Subcutaneous adipose tissue (tissue), 4 donors: Measurements from ENCODE around the gene PLA2G4E. TPM values are rescaled to one million over a fixed set of nuclear protein-coding genes. Genes with fewer than 3 reads are reported as not detected.

ENCODE experiments used
- total RNA-seq, 4 donors: library from RNA; depleted of rRNA; stranded (reverse); fragments of >200 nt; gene quantifications; one replicate each; pipeline ENCODE4 v1.1.0, GENCODE V29; 2016
- TF ChIP-seq, protein P1 (sequence below): fragments of 450-650 bp; IDR thresholded peaks from one replicate; pipeline ENCODE4 v1.5.1; 2016; ENCODE audit warnings: low read depth, mild to moderate bottlenecking, control low read depth, antibody characterized with exemption, moderate library complexity

PLA2G4E gene
- total RNA-seq, 4 donors from 2014 or later, result not detected

DNA sequence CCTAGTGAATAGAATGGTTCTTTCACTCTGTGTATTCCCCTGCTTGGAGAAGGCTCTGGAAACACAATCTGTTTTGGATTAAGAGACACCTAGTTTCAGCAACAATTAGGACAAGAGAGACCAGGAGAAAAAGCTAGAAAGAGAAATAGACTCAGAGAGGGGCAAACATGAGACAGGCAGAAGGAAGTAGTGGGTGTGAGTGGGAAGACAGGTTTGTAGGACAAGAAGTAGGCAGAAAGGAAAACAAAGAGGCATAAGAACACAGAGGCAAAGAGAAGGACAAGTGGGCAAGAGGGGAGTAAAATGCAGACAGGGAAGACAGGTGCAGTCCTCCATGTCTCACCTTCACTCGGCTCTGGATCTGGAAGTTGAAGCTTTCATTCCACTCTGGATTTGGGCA lies 13.5 kb downstream of the PLA2G4E start:
- TF ChIP-seq, protein P1, sequence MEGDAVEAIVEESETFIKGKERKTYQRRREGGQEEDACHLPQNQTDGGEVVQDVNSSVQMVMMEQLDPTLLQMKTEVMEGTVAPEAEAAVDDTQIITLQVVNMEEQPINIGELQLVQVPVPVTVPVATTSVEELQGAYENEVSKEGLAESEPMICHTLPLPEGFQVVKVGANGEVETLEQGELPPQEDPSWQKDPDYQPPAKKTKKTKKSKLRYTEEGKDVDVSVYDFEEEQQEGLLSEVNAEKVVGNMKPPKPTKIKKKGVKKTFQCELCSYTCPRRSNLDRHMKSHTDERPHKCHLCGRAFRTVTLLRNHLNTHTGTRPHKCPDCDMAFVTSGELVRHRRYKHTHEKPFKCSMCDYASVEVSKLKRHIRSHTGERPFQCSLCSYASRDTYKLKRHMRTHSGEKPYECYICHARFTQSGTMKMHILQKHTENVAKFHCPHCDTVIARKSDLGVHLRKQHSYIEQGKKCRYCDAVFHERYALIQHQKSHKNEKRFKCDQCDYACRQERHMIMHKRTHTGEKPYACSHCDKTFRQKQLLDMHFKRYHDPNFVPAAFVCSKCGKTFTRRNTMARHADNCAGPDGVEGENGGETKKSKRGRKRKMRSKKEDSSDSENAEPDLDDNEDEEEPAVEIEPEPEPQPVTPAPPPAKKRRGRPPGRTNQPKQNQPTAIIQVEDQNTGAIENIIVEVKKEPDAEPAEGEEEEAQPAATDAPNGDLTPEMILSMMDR, result no peak

DNA sequence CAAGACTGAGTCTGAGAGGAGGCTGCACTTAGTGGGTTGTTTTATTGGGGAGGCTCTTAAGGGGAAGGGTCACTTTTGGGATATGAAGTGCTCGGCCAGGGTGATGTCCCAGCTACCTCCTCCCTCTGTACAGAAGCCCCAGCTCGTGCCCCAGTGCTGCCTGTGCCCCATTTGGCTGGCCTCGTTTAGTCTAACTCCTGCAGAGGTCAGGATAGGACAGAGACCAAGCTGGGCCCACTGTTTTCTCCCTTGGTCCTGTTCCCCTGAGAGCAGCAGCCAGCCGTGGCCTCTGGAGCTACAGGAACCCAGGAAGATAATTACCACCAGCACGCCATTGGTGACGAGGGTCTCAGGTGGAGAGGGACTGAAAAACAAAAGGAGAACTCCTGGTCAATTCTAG lies 18.5 kb downstream of the PLA2G4E start:
- TF ChIP-seq, protein P1, result no peak

DNA sequence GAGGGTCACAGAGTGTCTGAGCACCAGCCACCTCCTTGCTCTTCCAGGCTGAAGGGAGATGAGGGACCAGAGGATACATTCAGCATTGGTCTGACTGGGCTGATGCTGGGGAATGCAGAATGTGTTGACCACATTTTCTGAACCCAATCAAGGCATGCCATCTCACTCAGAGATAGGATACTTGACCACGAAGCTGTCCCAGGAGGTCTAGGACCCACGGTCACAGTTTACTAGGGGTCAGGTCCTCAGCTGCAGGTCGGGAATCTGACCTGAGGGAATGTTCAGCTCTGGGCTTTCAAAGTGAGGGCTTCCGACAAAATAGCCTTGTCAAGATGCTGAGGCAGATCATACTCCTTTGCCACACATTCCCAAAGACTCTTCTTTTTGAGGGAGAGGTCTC lies 19.6 kb downstream of the PLA2G4E start:
- TF ChIP-seq, protein P1, result no peak

DNA sequence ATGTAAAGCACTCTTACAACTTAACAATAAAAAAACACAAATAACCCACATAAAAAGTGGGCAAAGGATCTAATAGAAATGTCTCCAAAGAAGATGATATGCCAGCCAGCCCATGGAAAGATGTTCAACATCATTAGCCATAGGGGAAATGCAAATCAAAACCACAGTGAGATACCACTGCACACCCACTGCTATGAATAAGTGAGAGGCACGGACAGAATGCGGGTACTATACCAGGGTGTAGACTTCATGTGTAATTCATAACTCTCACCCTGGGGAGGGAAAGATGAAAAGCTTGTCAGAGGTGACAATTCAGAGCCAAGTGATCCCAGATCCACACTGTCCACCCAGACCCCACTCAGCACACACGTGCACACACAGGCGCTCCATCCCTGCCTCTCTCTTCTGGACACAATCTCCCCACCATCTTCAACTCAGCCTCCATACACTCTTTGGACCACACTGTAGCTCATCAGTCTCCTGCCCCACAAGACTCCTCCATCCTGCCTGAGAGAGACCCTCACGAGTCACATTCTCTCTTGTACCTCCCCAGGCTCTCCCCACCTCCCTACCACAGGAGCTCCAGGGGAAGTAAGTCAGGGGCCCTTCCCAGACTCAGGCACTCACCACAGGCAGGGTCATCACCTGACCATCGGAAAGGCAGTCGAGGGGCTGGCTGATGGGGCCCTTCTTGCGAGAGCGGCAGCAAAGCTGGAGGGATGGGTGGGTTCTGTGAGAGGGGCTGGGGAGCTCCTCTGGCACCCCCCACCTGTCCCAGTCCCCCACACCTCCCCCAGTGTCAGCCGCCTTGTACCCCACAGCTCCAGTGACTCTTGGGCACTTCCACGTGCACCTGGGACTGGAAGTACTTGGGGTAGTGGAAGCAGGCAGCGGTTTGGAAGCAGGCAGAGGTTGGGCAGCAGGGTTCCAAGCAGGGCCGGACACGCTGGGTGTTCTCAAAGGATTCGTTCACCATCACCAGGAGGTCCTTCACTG lies 21.3 kb downstream of the PLA2G4E start:
- TF ChIP-seq, protein P1, result no peak

DNA sequence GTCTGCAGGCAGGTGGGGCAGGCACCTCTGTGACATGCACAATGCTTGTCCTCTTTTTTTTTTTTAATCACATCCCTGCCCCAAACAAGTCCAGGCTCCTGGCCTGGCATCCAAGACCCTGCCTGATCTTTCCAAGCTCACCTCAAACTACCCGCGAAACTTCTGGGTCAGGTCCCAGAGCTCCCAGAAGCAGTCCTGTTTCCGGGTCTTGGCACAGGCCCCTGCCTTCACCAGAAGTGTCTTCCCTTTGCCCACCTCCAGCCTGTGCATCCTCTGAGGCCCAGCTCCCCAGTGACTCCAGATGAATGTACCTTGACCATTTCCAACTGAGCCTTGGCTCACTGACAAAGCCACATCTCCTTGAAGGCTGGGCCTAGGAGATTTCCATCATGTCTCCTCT lies 23.0 kb downstream of the PLA2G4E start:
- TF ChIP-seq, protein P1, result no peak

DNA sequence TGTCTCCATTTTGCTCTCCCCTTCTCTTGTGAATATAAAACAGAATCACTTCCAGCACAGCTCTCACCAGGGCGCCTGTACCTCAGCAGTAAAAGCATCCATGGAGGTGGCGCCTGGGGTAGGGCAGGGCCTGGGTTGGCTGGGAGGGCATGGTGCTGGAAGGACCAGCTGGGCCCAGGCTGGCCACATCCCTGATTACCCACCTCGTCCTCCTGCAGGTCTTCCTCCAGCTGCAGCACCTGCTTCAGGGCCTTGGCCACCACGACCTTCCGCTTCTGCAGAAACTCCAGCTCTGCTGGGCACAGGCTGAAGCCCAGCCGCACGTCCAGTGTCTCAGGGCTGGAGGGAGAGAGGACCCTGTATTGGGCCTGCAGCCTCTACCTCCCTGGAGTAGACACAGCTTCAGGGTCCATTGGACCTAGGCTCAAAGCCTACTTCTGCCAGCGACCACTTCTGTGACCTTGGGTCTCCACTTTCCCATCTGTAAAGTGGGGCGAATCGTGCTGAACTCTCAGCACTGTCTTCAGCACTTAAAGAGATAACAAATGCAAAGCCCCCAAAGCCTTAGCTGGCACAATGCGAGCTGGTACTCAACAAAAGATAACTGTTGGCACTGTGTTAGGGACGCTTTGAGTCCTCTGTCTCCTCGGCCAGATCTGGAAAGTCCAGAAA lies 23.8 kb downstream of the PLA2G4E start:
- TF ChIP-seq, protein P1, result no peak

DNA sequence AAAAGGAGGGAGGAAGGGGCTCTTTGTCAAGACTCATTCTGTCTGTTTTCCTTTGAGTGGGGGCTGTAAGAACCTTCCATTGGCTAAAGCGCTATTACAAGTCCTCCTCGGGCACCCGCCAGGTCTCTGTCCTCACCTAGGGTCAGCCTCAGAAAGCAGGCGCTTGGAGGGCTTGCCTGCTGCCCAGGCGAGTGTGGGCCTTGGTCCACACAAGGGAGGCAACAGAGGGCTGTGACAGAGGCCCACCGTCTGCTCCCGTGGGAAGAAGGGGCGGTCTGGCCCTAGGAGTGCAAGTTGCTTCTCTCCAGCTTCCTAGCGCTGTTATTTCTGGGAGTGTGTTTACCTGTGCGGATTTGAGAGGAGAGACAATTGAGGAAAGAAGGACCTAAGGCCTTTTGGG lies 24.5 kb downstream of the PLA2G4E start:
- TF ChIP-seq, protein P1, result no peak
